Measurements from ENCODE around the gene NUBP1.
"Not testable (repeated sequence)": the region's sequence is repeated elsewhere in the genome, so short reads cannot be mapped to it uniquely, and the experiment has no call there.

Gene NUBP1

GRCh38 chr16:10743610-10744369, at the start of gene NUBP1:
Gene NUBP1, plus strand, starts transcription at chr16:10743842. Its CDS starts 22 bp downstream, at chr16:10743864.
- peak; percentile 99 for DNase-seq (ENCODE audit: low read depth)

- no peak for DNase-seq (ENCODE audit: low read depth)
Observed at GRCh38 chr16:10693889-10694288, 49.8 kb upstream of the NUBP1 start.

- no peak for DNase-seq (ENCODE audit: low read depth)
Observed at GRCh38 chr16:10694306-10694705, 49.3 kb upstream of the NUBP1 start.

DNA sequence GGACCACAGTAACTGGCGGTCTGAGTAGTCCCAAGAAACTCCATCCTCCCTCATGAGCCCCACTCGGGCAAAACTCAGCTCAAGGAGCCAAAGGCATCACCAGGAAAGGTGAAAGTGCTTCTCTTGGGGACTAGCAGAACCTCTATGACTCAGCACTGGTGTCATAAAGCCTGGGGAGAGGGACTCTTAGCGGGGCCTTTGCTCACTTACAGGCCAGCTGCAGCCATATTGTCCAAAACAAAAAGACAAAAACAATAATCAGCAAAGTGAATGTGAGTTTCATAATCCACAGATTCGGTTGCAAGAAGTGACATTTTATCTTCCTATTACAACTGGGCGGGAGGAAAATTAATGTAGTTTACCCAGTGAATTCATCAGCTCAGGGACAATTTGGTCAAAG, 48.8 kb upstream of the NUBP1 start, which contains the start of gene TEKT5:
TSS of gene TEKT5 (minus strand) at position 101 of the 400 bp plus-strand sequence. CDS start at position 44, 57 bp downstream.
- DNase-seq (ENCODE audit: low read depth), result no peak

- DNase-seq (ENCODE audit: low read depth), result no peak
Observed at GRCh38 chr16:10699756-10700155, 43.9 kb upstream of the NUBP1 start.

GRCh38 chr16:10708969-10709368, 34.7 kb upstream of the NUBP1 start:
- no peak for DNase-seq (ENCODE audit: low read depth)

DNA sequence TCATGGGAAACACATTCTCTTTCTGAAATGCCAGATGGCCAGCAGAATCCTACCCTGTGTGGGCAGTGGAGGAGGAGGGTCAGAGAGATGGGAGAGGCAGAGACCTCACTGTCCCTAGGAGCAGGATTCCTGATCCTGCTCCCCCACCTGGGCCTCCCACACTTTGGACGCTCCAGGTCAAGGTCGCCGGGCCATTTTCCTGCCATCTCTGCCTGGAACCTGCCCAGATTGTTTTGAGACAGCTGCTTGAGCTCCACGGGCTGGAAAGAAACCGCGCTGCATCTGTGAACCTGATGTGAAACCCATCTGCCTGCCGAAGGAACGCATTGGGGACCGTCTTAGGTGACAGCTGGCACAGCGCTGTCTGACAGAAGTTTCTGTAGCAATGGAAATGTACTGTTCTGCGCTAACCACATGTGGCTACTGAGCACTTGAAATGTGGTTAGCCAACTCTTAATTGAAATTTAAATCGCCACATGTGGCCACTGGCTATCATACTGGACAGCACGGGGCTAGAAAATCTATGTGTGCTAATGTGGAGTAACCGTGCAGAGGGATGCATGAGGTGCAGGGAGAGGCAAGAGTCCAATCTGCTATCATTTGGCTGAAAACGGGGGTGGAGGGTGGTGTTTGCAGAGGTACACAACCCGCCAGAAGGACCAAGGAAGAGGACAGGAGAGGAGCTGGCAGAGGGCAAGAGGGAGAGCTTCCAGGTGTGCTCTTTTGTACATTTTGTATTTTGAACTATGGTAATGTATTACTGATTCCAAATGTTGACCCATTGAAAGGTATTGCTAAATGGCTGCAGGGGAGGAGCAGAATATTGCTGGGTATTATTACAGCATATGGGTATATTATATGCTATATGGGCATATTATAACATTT, 15.4 kb upstream of the NUBP1 start:
- DNase-seq (ENCODE audit: low read depth), result no peak

DNA sequence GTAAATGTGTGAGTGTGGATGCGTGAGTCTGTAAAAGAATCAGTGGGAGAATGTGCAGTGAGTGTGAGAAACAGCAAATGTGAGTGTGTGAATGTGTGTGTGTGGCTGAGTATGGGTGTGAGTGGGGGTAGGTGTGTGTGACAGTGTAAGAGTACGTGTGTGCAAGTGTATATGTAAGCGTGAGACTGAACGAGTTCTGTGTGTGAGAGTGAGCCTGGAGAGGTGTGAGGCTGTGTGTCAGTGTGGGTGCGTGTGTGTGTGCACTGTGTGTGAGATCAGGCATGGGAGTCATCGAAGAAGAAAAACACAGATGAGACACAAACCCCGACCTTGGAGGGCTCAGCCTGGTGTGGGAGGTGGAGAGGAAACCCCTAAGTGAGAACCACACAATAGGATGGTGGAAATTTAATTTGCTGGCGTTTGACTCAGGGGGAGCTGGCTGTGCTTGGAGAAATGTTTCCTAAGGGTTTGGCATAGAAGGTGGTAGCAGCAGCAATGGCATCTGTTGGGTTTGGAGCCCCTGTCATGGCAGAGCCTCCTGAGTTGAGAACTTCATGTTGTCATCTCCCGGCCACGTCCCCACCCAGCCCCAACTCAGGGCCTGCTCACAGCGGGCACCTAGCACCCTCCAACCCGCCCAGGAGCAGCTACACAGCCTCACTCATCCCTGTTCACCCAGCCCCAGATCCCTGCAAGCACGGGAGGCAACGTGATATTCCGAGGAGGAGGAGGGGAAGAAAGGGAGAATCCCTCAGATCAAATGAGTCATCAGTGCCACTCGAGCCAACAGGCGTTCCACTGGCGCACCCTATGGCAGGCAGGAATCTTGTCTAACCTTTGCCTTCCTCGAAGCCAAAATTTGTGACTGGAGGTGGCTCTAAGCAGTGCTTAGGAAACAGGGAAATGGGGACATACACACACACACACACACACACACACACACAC, 14.3 kb upstream of the NUBP1 start:
- no peak for DNase-seq (ENCODE audit: low read depth)

DNA sequence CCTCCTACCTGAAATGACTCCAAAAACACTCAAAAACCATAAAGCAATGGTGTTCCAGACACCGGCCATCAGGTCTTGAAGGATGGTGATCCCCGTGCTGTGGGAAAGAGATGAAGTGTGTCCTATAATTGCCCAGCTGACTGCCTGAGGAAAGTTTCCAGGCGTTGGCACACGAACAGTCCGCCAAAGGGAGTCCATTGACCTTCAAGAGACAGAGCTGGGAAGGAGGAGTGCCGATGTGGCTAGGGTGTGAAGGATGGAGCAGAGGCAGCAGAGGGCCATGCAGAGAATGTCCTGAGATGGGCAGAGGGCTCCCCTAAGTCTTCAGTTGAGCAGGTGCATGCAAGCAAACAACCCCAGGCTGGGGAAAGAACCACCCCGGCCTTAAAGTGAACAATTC, 11.9 kb upstream of the NUBP1 start:
- DNase-seq (ENCODE audit: low read depth), result no peak

GRCh38 chr16:10737068-10737625, 6.5 kb upstream of the NUBP1 start:
- peak; percentile 52 for DNase-seq (ENCODE audit: low read depth)

GRCh38 chr16:10738231-10739077, 5.2 kb upstream of the NUBP1 start:
- DNase-seq (ENCODE audit: low read depth), result peak; percentile 44

DNA sequence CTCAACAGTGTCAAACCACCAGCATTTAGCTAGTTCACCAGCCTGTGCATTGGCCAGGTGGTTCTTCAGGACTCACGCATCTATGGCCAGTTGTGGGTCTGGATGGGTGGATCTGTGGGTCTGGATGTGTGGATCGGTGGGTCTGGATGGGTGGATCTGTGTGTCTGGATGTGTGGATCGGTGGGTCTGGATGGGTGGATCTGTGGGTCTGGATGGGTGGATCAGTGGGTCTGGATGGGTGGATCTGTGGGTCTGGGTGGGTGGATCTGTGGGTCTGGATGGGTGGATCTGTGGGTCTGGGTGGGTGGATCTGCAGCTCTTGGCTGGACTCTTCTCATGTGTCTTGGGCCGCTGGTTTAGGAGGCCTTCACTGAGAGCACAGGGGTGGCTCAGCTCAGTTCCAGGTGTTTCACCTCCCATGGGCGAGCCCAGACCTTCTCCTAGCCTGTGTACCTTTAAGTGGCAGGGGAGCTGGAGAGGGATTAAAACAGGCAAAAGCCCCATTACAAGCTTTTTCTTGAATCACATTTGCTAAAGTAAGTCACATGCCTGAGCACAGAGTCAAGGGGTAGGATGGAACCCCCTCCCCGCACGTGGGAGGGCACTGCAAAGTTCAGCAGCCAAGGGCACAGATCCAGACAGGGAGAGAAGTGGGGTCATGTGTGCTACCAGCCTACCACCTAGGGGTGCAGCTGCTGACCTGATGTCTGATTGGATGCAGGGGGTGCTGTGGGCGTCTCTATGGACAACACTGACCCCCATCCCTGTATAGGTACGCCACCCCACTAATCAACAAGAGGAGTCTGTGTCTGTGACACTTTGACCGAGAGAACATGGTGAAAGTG, 3.4 kb upstream of the NUBP1 start:
- DNase-seq (ENCODE audit: low read depth), result no peak

DNA sequence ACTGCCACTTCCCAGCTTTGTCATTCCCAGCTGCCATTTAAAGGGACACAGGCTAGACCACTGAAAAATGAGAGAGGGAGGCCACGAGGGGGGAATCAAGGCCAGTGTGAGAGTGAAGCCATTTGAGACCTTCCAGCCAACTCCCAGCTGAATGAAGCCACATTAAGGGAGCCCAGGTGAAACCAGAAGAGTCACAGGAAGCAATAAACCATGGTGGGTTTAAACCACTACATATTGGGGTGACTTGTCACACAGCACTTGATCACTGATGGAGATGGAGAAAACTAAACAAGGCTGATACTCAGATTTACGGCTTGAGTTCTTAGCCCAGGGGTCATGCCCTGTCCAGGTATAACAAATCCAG, 2.8 kb upstream of the NUBP1 start:
- DNase-seq (ENCODE audit: low read depth), result no peak

- not testable (repeated sequence) for DNase-seq (ENCODE audit: low read depth)
Observed at GRCh38 chr16:10741249-10741648, 2.4 kb upstream of the NUBP1 start.

GRCh38 chr16:10741844-10742243, 1.8 kb upstream of the NUBP1 start:
- DNase-seq (ENCODE audit: low read depth), result no peak

DNA sequence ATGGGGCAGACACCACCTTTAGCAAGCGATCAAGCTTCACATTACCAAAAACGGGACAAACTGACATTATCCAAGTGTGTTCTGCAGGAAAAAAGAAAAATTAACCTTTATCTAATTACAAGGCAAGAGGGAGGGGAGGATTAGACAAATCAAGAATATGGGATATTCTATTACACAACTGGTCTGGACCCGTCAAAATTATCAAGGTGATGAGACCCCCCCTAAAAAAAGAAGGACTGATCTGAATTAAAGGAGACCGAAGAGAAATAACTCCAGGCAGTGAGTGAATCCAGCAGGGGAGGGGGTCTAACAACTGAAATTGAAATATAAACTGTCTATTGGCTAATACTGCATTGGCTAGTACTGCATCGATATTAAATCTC, 424 bp upstream of the NUBP1 start:
- no peak for DNase-seq (ENCODE audit: low read depth)

DNA sequence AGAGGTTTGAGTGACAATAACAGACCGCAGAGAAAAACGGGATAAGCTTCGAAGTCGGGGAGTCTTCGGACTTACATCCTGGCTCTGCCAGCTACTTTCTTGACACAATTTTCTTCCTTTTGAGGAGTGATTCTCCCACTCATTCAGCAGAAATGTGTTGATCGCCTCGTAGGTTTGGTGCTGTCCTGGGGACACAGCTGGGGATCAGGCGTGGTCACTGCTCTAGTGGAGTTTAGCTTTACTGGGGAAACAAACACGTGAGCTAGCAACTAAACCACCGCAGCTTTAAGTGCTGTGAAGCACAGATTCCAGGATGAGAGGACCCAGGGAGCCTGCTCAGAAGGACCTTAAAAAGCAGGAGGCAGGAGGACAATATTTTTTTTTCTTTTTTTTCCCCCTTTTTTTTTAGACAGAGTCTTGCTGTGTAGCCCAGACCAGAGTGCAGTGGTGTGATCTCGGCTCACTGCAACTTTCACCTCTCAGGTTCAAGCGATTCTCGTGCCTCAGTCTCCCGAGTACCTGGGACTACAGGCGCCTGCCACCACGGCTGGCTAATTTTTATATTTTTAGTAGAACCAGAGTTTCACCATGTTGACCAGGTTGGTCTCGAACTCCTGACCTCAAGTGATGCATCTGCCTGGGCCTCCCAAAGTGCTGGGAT, 858 bp downstream of the NUBP1 start:
- no peak for DNase-seq (ENCODE audit: low read depth)

GRCh38 chr16:10745841-10746240, 2.2 kb downstream of the NUBP1 start:
- no peak for DNase-seq (ENCODE audit: low read depth)

DNA sequence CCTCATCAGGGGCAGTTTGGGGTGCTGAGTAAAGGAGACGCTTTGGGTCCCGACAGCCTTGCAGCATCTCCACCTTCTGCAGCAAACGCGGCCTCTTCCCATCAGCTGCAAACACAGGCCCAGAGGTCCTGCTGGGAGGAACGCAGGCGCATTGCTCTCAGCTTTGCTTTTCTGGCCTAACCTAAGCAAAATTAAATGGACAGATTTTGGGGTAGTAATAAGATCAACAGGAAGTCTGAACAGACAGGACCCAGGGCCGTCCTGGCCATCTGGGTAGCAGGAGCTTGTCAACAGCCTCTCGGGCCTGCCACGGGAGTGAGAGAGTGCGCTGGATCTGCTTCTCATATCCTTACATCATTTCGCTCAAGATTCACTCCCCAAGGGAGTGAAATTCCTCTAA, 7.2 kb downstream of the NUBP1 start:
- DNase-seq (ENCODE audit: low read depth), result no peak

Measured in activated T-cell treated with anti-CD3 and anti-CD28 coated beads for 48 hours (primary cell).